Superior temporal gyrus (tissue), 1 donor: ENCODE measurements around the gene SYNJ2.

ENCODE experiments used
- DNase-seq: peaks from one replicate; pipeline ENCODE4 v3.0.0-alpha.2; 2016; ENCODE audit errors: extremely low spot score

Gene SYNJ2

DNA sequence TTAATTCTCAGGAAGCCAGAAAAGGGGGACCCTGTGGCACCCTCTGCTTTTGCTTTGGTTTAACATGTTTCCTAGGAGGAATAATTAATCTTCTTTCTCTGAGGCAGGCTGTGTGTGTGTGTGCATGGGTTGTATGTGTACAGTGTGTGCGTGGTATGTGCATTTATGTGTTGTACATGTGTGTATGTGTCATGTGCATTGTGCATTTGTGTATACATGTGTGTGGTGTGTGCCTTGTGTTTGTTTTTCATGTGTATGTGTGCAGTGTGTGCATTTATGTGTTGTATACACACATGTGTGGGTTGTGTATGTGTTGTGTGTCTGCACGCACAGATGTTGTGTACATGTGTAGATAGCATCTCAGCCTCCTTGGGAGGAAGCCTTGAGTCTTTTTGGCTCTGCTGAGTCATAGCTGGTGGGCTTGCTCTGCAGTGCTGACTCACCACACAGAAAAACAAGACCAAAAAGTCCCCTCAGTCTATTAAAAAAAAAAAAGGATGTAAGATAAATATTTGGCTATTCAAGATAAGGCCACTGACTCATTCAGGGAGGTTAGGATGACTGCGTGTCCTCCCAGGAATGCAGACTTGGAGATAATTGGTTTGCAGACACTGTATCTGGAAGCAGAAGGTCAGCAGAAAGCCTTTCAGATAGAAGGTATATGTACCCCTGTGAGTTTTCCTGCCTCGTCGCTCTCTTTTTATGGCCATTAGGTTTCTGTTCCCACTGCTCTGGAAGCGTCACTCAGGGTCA lies 58.6 kb downstream of the SYNJ2 start:
- DNase-seq = peak; percentile 66

DNA sequence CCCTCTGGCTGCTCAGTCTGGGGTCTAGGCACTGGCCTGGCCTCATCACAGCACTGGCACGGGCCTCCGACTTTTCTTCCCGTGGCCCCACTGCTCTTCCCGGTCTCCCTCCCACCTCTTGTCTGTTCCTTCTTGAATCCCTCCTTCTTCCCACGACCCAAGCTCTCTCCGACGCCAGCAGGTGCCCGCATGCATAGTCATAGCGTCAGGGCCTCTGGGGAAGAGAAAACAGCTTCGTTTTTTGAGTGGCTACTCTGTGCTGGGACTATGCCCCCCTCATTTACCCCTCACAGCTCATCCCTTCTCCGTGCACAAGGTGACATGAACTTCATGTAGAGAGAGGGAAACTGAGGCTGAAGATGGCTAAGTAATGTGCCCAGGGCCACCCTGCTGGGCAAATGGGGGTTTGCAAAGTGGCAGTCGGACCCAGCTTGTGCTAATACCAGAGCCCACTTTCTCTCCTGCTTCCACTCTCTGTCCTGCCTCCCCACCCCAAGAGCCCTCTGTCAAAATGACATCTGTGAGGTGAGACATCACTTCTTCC lies 59.2 kb downstream of the SYNJ2 start:
- DNase-seq = no peak

GRCh38 chr6:158041370-158041769 lies 59.7 kb downstream of the SYNJ2 start:
- DNase-seq = peak; percentile 36

- DNase-seq = no peak
Observed at GRCh38 chr6:158041788-158042187, 60.1 kb downstream of the SYNJ2 start.

DNA sequence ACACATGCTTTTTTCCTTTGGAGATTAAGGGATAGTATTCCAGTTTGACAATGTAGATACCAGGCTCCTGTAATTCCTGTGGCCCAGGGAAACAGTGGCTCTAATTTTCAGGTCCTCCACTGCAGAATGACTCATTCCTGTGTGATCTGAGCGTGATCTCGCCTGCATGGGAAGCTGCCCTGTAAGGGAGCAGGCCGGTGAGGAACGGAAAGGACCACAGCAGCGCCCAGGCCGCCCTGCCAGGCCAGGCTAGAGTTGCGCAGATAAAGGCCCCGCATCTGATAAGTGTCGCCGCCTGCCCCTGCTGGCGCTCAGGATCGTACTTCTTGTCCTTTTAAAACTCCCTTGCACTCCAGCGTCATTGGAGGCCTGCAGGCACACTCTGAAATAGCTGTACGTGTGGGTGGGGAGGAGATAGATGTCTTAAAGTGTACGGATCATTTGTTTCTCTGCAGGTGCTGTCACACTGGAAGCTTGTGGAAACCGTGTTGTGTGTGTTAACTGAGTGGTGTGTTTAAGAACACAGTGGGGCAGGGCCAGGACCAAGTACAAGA lies 60.7 kb downstream of the SYNJ2 start:
- DNase-seq = peak; percentile 64

GRCh38 chr6:158043008-158043407 lies 61.3 kb downstream of the SYNJ2 start:
- no peak for DNase-seq

DNA sequence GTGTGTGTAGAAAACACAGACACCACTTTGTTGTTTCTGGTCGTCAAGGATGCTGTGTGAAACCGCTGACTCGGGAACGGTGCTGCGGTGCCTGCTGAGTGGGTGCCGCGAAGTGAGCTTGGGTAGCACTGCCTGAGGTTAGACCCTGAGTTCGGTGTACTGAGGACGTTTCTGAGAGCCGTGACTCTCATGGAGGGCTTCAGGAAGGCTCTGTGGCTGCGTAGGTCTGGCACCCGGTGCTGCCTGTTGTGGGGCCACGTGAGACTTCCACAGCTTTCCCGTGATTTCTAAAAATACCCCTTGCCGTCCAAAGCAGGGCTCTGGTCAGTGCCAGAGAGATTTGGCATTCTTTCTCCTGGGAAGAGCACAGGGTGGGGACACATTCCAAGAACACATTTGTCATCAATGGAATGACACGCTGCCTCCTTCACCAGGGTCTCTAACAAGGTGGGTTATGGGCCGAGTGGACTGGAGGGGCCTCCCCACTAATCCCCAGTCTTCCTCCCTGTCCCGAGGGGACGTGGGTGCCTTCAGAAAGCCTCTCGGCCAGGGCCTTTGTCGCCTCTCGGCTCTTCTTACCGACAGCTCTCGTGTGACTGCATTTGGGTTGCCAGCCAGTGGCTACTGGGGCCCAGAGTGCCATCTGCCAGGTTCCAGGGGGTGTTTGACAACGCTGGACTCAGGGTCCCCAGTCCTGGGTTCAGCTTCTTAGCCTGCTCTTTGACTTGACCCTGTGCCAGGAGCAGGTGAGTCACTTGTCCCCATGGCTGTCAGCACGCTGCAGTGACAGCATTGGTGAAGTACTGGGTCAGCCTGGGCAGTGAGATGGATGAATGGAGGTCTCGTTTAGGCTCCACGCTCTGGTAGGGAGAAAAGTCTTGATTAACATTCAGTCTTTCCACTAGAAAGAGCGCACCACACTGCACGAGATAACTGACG lies 62.2 kb downstream of the SYNJ2 start:
- DNase-seq = no peak

GRCh38 chr6:158044525-158044888 lies 62.8 kb downstream of the SYNJ2 start:
- peak; percentile 30 for DNase-seq

GRCh38 chr6:158046201-158047126 lies 64.8 kb downstream of the SYNJ2 start:
- no peak for DNase-seq

DNA sequence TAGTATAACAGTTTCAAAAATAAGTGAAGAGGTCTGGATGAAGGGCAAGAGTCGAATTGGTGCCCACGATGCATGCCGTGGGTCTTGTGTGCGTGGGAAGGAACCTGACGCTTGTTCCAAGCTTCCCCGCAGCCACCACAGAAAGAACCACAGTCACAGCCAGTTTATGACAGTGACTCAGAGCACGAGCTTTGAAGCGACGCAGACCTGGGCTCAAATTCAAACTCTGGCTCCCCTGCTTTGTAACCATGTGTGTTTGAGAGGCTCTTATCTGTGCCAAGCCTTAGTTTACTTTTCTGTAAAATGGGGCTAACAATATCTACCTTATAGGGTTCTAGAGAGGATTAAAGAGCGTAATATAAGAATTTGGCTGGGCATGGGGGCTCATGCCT lies 65.5 kb downstream of the SYNJ2 start:
- no peak for DNase-seq

DNA sequence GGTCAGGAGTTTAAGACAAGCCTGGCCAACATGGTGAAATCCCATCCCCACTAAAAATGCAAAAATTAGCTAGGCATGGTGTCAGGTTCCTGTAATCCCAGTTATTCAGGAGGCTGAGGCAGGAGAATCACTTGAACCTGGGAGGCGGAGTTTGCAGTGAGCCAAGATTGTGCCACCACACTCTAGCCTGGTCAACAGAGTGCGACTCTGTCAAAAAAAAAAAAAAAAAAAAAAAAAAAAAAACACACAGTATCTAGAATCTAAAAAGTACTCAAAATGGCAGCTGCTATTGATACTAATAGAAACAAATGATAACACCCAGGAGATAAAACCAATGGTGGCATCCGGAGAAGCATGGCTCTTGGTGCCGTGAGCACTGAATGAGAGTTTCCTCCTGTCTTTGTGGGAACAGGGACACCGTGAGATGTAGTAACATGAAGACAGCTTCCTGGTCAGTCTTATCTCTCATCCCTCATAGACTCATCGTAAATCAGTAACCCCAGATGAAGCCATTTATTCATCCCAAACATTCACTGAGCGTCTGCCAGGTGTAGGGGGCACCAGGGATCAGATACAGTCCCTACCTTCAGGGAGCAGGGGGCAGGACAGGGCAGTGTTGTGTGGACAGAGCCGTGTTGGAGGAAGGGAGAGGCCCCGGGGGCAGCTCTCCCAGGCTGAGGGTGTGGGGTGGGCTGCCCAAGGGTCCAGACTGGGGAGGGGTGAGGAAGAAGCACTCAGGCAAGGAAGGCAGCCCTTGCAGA lies 66.1 kb downstream of the SYNJ2 start:
- no peak for DNase-seq

DNA sequence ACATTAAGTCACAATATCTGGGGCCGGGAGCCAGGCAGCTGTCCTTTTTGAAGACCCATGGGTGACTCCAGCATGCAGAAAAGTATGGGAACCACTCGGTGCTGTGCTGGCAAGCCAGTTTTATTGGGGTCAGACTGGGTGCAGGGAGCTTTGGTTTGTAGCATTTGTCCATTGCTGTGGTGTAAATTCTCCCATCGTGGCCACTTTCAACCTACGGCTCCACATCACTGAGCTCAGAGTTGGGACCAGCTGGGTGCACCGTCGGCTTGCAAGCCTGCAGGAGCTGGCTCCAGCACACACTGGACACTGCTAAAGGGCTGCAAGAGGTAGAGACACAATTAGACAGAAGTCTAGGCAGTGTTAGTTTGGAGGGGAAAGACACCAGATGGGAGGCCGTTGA lies 66.9 kb downstream of the SYNJ2 start:
- DNase-seq = no peak

DNA sequence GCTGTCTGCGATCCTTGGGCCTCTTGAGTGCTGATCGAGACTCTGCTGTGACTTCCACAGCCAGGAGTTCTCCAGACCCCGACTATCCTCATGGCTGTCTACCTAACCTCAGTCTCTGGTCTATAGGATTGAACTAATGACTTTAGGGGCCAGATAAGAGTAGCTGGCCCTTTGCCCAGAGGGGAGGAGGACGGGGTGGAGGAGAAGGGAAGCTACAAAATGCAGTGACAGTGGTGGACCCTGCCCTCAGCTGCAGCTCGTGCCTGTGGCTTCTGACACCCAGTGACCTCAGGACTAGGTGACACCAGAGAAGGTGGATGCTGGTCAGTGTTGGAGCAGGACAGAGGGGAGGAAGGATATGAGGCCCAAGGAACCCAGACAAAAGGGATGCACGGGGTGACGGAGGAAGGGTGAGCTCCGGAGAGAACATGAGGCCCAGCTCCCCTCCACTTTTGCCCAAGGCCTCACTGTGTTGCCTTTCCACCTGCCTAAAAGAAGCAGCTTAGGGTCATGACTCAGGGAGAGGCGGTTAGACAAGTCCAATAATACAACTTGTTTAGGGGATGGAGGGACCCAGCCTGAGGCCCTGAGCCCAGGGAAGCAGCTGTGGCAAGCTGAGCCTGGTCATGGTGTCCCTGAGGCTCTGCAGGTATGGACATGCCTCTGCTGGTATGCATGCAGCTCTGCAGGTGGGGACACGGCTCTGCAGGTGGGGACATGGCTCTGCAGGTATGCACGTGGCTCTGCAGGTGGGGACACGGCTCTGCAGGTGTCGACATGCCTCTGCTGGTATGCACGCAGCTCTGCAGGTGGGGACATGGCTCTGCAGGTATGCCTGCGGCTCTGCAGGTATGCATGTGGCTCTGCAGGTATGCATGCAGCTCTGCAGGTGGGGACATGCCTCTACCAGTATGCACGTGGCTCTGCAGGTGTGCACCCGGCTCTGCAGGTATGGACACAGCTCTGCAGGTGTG lies 67.7 kb downstream of the SYNJ2 start:
- no peak for DNase-seq

DNA sequence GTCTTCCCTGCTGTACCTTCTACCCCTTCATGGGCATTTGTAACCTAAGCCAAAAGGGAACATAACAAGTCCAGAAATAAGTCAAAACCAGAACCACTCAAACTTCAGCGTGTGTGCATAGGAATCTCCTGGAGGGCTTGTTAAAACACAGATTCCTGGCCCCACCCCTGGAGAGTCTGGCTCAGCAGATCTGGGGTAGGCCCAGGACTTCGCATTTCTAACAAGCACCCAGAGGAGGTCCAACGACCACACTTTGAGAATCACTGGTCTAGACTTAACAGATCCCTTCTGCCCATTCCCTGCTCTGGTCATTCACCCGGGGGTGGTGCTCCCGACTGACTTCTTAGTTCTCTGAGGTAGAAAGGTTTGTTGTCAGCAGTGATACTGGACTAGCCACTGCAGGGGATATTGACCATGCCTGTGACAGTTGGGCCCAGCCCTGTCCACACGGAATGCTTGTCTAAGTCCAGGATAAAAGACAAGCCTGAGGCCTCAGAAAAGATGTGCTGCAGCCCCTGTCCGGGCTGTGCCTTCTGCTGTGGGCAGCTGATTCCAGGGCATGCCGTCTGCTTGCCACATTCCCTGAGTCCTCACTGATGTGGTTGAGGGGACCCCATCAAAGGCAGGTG lies 68.6 kb downstream of the SYNJ2 start:
- no peak for DNase-seq

DNA sequence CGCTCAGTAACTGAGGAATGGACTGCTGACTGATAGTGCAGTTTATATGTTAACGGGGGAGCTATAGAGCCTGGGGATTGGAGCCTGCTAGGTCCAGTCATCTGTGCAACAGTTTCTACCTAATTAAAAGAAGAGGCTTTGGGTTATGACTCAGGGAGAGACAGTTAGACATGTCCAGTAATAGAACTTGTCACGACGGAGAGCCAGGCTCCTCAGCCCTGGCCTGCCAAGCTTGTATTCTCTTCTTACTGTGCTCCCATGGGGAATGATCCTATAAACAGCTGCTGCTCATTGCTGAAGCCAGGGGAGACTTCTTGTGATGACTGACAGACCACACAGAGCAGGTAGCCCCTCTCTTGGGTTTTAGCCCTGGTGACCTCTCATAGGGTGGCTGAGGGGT lies 69.3 kb downstream of the SYNJ2 start:
- no peak for DNase-seq

DNA sequence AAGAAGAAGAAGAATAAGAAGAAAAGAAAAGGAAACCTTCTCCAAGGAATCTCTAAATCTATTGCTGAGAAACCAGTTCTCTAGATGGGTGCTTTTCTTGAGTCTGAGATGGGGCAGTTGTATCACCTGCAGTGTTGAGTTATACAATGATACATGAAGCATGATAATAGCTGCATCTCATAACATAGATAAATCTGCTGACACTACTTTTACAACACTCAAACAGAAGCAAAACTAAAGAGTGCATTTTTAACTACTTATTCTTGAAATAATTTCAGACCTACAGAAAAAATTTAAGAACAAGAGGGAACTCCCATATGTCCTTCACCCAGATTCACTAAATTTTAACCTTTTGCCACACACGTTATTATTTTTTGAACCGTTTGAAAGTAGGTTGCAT lies 70.3 kb downstream of the SYNJ2 start:
- DNase-seq = no peak

DNA sequence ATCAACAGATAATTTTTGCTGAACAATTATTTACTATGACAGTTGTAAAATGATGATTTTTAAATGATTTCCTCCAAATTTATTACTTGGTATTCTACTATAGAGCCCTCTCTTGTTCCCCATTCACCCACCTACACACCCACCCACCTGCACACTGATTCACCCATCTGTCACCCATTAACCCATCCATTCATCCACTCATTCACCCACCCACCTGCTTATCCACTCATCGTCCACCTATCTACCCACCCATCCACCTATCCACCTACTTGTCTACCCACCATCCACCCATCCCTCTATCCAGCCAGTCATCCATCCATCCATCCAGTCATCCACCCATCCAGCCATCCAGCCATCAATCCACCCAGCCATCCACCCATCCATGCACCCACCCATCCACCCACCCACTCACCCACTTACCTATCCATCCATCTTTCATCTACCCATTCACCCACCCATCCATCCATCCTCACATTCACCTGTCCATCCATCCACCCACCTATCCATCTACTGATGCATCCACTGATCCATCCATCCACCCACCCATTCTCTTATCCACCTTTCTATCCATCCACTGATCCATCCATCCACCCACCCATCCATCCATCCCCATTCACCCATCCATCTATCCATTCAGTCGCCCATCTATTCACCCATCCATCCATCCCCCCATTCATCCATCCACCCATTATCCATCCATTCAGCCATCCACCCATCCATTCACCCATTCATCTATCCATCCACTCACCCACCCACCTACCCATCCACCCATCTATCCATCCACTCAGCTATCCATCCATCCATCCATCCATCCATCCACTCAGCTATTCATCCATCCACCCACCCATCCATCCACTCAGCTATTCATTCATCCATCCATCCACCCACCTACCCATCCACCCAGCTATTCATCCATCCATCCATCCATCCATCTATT lies 72.0 kb downstream of the SYNJ2 start:
- DNase-seq = no peak

DNA sequence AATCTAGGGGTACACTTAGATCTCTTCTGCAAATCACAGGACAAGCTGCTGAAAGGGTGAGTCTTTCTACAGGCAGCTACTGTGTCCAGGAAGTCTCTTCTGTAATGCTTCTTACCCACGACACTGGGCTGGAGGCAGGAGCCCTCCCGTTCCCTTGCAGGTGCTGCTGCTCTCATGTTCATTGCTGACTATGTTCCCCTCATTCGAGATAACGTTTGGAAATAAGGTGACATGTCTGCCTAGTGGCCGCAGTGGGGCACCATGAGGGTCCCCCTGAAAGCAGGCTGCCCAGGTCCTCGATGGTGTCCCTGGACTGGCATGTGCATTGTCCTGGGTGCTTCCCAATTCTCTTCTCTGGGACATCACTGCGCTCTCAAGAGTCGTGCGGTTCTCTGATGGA lies 74.7 kb downstream of the SYNJ2 start:
- no peak for DNase-seq
